ENCODE data around the gene TNNT3.

TNNT3 gene

GRCh38 chr11:1959786-1960185 lies 40.3 kb downstream of the TNNT3 start:
- no peak for DNase-seq

DNA sequence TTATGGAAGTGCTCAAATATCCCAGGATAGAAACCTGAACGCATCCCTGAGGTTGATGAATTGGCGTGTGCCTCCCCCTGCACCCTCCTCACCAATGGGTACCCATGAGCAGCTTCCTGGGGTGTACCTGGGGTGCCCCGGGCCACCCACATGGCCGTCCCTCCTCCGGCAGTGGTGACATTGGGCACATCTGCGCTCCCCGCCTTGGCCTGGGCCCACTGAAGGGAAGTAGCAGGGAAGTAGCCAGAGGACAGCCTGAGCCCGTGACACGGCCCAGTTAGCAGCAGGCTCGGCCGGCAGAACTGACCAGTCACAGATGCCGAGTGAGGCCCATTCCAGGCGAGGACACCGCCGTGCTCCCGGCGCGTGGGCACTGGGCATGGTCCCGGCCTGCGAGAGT lies 44.4 kb downstream of the TNNT3 start:
- no peak for DNase-seq

GRCh38 chr11:1964348-1964747 lies 44.8 kb downstream of the TNNT3 start:
- DNase-seq, result no peak

- no peak for DNase-seq
Measured at GRCh38 chr11:1964955-1965354, 45.5 kb downstream of the TNNT3 start.

GRCh38 chr11:1966531-1966930 lies 47.0 kb downstream of the TNNT3 start:
- DNase-seq, result no peak

- DNase-seq, result no peak
Measured at GRCh38 chr11:1967641-1968225, 48.2 kb downstream of the TNNT3 start.

DNA sequence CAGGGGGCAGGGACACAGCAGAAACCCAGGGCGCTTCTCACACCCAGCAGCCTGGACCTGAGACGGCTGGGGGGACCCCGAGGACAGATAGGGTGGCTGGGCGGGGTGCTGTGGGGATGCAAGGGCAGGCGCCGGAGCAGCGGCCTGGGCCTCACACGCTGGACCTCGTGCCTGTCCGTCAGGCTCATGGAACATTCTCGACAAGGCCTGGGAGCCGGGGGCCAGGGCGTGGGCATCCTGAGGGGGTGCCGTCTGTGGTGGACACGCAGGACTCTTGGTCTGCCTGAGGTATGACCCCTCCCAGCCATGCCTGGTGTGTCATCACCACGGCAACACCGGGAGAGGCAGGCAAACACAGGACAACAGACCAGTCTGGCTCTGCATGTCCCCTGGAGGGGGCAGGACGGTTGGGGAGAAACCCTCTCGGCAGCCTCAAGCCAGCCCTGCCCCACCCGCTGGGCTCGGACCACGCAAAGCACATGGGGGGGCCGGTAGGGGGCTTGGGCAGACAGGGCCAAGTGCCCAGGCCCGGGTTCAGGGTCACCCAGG lies 49.0 kb downstream of the TNNT3 start:
- no peak for DNase-seq

DNA sequence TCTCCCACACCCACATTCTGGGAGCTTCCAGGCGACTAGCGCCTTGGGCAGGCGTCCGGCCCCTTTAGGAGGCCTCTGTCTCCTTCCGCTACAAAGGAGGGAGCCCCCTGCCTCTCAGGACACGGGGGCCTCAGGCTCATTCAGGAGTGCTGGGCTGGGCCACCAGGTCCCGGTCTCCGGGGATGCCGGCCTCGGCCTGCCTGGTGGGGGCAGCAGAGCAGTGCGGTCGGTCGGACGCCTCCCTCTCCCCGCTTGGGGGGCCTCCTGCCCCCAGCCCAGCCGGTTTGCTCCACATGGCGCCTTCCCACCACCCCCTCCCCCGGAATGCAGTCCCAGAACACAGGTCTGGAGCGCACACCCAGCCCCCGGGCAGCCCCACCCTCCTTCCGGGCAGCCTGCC lies 49.5 kb downstream of the TNNT3 start:
- no peak for DNase-seq

DNA sequence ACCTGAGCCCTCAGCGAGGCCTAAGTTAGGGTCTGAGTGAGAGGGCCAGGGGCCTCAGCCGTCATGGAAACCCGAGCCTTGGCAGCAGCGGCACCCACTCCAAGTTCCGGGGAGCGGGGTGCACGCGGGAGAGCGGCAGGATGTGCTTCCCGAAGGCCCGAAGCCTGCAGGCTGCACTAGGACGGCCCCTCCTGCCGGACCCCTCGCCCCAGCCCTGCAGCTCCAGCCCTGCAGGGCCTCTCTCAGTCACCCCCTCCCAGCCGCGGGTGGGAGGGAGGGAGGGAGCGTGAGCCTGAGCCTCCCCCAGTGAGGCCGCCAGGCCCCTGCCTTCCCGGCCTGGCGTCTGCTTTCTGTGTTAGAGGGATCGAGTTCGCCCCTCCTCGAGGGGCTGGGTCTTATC lies 50.3 kb downstream of the TNNT3 start:
- no peak for DNase-seq

- DNase-seq, result no peak
Measured at GRCh38 chr11:1970956-1971355, 51.5 kb downstream of the TNNT3 start.

DNA sequence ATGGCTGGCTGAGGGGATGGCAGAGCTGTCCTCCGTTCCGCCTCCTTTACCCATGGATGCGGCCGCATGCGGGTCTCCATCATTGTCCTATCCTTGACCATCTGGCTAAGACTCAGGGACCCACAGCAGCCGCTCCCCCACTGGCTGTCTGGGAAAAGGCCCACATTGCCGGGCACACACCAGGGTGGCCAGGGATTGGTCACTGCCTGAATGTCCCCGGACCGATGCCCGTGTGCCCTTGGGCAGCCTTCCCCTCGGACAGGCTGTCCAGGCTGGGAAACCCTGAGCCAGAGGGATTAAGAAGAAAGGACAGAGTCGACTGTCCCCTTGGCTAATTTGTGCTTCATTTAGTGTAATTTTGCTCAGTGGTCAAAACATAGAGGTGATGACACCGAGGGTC lies 55.7 kb downstream of the TNNT3 start:
- DNase-seq, result no peak

DNA sequence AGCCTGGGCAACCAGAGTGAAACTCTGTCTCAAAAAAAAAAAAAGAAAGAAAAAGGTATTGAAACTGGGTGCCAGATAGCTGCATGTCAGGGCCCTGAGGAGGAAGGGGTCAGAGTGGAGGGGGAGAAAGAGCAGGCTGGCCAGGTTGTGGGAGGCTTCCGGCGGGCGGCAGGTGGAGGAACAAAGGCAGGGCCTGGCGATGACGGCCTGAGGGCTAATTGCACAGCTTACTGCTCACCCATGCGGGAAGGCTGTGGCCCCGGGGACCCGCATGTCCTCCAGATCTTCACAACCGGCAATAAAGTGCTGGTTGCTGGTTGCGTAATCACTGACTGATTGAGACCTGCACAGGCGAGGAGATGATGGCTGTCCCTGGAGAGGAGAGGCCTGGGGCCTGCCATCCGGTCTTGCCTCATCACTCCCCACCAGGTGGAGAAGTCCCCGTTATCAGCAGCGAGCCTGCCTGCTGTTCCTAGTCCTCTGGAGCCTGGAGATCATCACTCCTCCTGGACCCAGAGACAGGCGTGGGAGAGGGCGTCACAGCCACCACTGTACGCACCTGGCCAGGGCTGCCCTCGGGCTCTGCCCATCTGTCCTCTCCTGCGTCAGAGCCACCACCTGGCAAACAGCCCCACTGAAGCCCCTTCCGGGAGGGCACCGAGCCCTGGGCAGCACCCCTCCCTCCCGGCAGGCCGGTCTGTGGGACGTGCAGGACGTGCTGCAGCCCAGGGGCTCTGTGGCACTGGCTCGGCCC lies 59.4 kb downstream of the TNNT3 start:
- no peak for DNase-seq

GRCh38 chr11:1979607-1980006 lies 60.1 kb downstream of the TNNT3 start:
- DNase-seq, result no peak

- no peak for DNase-seq
Measured at GRCh38 chr11:1982873-1983600, 63.5 kb downstream of the TNNT3 start.

GRCh38 chr11:1983601-1983961 lies 64.1 kb downstream of the TNNT3 start:
- DNase-seq, result no peak

- DNase-seq, result no peak
Measured at GRCh38 chr11:1987024-1987423, 67.5 kb downstream of the TNNT3 start.

- DNase-seq, result no peak
Measured at GRCh38 chr11:1988174-1988573, 68.7 kb downstream of the TNNT3 start.
